Activated CD8-positive, alpha-beta memory T cell treated with anti-CD3 and anti-CD28 coated beads for 48 hours (primary cell): ENCODE data around the gene SLC23A1.
"Not testable (repeated sequence)": the region's sequence is repeated elsewhere in the genome, so short reads cannot be mapped to it uniquely, and the experiment has no call there.

Experiments used
- DNase-seq, 3 experiments: peaks; one replicate each; pipeline ENCODE4 v3.0.0-alpha.2; 2020; ENCODE audit warnings: low read depth in 2 of 3, low spot score in 2 of 3

SLC23A1 gene

DNA sequence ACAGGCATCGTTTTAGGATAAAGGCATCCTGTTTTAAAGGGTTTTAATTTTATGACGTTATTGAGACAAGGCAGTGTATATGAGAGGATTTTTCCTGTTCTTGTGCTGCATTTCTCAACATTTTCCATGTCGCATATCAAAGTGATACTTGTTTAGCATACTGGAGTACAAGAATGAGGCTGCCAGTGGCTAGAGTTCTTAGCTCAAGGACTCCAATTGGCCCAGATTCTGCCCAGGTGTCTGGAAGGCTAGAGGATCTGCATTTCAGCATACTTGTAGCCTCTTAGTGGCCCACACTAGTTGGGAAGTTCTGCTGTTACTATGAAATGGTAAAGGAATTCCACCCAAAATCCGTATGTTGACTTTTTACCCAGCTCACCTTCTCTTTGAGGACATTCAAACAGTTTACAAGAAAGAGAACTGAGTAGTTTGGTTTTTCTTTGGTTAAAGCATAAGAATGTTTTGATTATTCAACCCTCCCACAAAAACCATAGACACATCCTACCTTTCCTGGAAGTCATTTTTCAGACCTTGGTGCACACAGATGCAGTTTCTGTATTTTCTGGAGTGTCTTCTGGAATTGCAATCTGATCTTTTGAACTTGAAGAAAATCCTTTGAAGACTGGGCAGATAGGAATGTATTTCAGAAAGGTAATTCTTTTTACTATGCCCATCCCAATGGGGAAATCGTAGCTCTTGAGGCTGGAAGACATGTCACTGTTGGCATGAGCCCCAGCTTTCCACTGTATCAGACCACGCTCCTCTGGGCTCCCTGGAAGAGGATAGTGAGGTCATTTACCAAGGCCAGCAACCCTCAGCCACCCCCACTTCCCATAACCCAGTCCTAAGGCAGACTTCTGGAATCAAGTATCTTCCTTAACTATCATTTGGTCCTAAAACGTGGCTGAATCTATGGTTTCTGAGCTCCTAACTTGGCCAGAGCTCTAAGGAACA lies 11.3 kb downstream of the SLC23A1 start:
- no peak for DNase-seq

DNA sequence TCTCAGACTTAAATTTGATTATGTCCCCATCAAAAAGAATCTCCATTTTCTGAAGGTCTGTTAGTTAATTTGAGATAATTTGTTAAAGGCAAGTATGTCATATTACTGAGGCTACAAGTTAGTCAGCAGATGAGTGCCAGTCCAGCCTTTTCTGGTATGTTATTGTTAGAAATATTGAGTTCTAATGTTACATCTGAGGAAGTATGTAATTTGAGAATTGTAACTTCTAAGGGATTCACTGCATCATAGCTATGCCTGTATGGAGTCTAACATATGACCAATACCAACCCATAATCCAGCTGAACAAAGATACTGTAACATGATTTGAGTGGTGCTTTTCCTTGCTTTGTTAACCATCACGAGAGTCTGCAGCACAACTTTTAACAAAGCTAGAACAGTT lies 13.9 kb downstream of the SLC23A1 start:
- DNase-seq: no peak

DNA sequence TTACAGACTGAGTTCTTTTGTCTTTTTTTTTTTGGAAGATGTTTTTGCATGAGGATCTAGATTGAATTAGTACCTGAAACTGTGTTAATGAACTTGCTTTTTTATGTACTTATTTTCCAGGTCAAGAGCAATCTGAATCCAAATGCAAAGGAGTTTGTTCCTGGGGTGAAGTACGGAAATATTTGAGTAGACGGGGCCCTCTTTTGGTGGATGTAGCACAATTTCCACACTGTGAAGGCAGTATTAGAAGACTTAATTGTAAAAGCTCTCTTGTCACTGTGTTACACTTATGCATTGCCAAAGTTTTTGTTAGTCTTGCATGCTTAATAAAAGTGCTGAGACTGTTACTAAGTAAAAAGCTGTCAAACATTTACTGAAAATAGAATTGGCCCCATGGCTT lies 14.5 kb downstream of the SLC23A1 start:
- no peak for DNase-seq

DNA sequence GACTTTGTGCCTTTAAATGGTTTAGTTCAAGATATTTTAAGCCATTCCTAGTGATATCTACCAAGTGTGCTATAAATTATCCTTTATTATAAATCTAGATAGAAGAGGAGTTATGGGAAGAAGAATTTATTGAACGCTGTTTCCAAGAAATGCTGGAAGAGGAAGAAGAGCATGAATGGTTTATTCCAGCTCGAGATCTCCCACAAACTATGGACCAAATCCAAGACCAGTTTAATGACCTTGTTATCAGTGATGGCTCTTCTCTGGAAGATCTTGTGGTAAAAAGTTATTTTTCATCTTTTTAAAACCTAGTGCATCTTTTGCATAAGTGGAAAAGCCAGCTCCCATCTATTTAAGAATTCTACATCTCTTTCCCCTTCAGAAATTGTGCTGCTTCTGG lies 18.6 kb downstream of the SLC23A1 start:
- no peak for DNase-seq

DNA sequence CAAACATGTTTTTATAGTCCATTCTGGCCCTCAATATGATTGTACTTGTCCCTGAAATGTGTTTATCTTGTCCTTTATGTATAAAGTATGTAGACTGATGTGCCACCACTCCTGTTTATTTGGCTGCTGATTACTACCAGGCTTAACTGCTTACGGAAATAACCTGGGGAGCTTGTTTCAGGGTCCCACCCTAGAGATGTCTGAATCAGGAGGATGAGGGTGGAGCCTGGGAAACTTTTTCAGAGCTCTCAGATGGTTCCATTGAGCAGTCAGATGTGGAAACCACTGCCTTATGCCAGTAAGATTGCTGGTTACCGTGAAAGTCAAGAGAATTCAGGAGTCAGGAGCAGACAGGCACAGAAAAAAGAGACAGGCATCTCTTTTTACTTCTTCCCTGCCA lies 19.2 kb downstream of the SLC23A1 start:
- no peak for DNase-seq

DNA sequence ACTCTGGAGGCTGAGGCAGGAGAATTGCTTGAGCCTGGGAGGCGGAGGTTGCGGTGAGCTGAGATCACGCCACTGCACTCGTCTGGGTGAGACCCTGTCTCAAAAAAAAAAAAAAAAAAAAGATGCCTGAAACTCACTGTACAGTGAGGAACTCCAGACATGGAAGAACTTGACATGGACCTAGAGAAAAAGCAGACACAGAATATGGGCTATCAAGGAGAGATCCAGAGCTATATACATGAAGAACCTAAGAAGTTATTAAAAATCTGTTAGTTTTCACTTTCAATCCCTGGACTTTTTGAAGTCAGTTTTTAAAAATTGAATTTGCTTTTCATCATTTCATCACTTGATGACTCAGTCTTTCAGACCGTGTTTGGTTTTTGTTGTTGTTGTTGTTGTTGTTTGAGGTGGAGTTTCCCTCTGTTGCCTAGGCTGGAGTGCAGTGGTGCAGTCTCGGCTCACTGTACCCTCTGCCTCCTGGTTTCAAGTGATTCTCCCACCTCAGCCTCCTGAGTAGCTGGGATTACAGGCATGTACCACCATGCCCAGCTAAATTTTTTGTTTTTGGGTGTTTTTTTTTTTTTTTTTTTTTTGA lies 21.2 kb downstream of the SLC23A1 start:
- DNase-seq: no peak

DNA sequence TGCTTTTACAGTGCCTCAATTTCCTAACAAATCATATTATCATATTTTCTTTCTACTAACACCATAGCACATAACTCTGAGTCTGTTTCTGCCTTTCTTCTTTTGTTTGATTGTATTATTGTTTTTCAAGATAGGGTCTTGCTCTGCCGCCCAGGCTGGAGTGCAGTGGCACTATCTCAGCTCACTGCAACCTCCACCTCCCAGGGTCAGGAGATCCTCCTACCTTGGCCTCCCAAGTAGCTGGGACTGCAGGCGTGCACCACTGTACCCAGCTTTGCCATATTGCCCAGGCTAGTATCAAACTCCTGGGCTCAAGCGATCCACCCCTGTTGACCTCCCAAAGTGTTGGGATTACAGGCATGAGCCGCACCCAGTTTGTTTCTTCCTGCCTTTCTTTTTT lies 22.7 kb downstream of the SLC23A1 start:
- DNase-seq: no peak

DNA sequence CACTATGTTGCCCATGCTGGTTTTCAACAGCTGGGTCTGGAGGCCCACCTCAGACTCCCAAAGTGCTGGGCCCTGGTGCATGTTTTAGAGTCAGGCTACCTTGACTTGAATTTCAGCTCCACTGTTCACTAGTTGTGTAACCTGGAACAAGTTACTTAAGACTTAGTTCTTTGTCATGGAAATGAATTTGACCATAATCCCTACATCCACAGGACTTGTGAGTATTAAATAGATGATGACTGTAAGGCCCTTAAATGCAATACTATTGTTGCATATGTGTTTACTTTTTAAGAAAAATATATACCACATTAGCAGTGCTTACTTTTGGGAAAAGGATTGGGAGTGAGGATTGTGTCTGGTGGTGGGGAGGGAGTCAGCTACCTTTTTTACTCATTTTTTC lies 25.0 kb downstream of the SLC23A1 start:
- DNase-seq: no peak

DNA sequence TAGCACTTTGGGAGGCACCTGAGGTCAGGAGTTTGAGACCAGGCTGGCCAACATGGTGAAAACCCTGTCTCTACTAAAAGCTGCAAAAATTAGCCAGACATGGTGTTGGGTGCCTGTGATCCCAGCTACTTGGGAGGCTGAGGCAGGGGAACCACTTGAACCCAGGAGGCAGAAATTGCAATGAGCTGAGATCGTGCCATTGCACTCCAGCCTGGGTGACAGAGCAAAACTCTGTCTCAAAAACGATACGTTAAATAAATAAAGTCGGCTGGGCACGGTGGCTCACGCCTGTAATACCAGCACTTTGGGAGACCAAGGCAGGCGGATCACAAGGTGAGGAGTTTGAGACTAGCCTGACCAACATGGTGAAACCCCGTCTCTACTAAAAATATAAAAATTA lies 27.2 kb downstream of the SLC23A1 start:
- not testable (repeated sequence) for DNase-seq

DNA sequence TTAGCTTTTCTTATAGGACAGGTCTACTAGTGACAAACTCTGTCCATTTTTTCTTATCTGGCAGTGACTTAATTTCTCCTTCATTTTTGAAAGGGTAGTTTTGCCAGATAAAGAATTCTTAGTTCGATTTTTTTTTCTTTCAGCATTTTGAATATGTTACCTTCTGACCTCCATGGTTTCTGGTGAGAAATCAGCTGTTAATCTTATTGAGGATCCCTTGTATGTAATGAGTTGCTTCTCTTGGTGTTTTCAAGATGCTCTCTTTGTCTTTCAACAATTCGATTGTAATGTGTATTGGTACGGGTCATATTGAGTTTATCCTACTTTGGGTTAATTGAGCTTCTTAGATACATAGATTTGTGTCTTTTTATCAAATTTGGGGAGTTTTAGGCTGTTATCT lies 28.9 kb downstream of the SLC23A1 start:
- DNase-seq: no peak

DNA sequence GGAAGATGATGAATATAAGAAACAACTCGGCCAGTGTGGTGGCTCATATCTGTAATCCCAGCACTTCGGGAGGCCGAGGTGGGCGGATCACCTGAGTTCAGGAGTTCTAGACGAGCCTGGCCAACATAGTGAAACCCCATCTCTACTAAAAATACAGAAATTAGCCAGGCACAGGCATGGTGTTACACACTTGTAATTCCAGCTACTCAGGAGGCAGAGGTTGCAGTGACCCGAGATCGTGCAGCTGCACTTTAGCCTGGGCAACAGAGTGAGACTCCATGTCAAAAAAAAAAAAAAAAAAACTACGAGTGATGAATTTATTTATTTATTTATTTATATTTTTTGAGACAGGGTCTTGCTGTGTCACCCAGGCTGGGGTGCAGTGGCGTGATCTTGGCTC lies 35.2 kb downstream of the SLC23A1 start:
- DNase-seq: not testable (repeated sequence)

DNA sequence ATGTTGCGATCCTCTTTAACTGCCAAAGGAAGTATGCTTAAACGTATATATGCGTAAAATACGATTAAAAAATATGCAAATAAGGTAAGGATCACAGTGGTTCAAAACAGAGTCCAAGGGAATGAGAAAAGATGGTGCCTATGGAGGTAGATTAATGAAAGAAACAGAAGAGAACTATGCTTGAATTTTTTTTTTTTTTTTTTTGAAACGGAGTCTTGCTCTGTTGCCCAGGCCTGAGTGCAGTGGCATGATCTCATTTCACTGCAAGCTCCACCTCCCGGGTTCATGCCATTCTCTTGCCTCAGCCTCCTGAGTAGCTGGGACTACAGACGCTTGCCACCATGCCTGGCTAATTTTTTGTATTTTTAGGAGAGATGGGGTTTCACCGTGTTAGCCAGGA lies 37.7 kb downstream of the SLC23A1 start:
- DNase-seq: not testable (repeated sequence)

DNA sequence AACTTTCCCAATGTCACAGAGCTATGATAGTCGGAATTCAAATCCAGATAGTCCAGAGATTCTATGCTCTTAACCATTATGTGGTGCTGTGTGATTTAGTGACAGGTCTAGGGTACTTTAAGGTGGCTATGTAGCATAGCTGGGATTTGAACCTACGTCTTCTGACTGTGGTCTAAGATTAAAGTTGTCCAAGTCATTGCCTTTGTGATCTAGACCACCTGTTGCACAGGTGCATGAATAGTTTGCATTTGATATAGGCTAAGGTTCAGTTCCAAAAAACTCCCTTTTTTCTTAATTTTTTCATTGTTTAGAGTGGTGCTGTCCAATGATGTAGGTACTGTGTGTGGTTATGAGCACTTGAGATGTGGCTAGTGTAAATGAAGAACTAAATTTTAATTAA lies 38.9 kb downstream of the SLC23A1 start:
- DNase-seq: no peak

DNA sequence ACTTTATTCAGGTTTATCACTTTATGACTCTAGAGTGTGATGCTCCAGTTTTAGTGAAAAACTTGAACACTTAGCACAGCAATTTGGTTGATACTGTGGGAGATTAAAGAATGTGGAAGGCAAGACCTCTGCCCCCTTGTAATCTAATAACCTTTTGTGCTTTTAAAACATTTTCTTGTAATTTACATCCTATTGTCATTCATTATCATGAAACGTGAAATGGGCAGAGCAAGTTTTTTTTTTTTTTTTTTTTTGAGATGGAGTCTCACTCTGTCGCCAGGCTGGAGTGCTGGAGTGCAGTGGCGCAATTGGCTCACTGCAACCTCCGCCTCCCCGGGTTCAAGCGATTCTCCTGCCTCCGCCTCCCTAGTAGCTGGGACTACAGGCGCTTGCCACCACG lies 39.6 kb downstream of the SLC23A1 start:
- no peak for DNase-seq

DNA sequence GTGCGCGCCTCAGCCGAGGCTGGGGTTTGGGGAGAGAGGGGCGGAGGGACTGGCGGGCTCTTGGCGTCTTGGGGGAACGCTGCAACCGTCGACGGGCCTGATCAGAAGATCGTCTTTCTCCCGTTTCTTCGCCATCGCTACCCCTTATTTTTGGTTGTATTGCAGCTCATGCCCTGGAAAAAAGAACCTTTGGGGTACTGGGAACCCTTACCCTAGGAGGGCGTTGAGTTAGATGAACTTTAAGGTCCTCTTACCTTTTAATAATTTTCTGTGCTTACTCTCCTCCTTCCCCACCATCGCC lies 40.7 kb downstream of the SLC23A1 start:
- DNase-seq: no peak

DNA sequence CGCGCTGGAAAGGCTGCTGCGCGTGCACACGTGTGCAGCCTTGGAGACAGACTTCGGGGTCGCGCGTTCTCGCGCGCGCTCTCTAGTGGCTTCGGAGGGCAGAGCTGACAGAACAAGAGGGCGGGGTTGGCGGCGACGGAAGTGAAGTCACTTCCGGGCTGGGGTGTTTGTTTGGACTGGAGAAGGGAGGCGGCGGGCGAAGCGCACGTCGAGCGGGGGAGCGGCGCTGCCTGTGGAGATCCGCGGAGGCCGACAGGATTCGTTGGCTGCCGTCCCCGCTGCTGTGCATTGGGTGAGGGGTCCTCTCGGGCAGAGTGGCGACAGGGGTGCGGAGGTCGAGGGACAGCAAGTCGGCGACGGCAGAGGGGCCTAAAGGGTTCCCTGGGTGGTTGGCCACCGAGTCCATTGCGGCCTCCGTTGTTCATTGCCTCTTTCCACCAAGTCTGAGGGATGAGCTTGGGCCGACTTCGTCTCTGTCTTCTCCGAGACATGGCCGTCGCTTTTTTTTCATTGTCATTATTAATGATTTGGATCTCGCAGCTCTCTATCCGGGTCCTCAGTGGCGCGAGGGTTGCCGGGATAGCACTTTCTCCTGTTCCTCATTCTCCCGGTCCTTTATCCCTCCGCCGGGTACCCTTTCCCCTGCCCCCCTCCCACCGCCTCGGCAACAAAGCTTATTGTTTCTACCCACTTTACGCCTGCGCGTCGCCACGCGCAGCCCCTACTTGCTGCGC lies 41.2 kb downstream of the SLC23A1 start, which contains the start of gene PAIP2:
Gene PAIP2, plus strand, starts transcription at position 166 of the 734 bp plus-strand sequence. CDS start 21,931 bp downstream, outside the sequence.
- peak; percentile 89 to 95 (median 93) for DNase-seq

DNA sequence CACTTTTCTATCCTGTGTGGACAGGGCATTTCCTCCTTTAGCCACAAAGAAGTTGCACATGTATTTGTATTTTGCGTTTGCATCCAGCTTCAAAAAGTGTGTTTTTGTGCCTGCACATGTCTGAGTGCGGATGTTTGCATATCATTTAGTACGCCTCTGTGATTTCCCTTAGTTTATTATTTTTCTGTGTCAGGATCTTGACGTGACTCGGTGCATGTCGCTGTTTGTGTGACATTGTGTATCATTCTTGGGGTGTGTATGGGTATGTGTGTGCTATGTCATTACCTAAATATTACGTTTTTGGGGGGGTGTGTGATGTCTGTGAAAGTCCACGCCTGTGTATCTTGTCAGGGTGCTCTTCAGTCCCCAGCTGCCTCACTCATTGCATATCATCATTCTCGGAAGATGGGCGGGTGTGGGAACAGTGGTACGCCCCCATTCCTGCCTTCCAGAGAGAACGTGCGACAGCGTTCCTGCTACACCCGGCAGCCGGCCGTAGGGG lies 41.9 kb downstream of the SLC23A1 start:
- no peak for DNase-seq

DNA sequence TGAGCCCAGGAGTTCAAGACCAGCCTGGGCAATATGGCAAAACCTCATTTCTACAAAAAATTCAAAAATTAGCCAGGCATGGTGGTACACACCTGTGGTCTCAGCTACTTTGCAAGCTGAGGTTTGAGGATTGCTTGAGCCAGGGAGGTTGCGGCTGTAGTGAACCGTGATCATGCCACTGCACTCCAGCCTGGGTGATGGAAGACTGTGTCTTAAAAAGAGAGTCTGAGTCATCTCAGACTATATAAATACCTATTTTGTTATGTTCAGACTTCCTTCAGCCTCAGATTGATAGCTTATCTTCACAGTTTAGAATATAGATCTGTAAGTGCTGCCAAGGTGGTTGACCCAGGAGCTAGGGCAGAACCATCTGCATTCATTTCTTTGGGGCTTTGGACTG lies 43.0 kb downstream of the SLC23A1 start:
- DNase-seq: no peak

DNA sequence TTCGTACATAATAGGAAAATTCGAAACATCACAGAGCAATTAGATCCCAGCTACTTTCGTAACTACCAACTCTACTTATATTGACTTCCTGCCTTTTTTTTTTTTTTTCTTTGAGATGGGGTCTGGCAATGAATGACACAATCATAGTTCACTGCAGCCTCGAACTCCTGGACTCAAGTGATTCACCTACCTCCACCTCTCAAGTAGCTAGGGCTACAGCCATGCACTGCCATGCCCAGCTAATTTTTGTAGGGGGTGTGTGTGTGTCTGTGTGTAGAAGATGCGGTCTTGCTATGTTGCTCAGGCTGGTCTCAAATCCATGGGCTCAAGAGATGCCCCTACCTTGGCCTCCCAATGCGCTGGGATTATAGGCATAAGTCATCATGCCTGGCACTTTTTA lies 47.3 kb downstream of the SLC23A1 start:
- no peak for DNase-seq
